GM18507 (cell line): ENCODE measurements around the gene ZXDC.

ENCODE experiments used
- DNase-seq: peaks from one replicate; pipeline ENCODE4 v3.0.0; 2011; ENCODE audit warnings: low read depth; ENCODE audit not compliant: insufficient read length; ENCODE audit errors: extremely low spot score
- FAIRE-seq: peaks from 2 replicates; lab custom pipeline; 2011; peaks lifted over from hg19 to GRCh38; lab: Jason Lieb, UNC

The ZXDC gene

DNA sequence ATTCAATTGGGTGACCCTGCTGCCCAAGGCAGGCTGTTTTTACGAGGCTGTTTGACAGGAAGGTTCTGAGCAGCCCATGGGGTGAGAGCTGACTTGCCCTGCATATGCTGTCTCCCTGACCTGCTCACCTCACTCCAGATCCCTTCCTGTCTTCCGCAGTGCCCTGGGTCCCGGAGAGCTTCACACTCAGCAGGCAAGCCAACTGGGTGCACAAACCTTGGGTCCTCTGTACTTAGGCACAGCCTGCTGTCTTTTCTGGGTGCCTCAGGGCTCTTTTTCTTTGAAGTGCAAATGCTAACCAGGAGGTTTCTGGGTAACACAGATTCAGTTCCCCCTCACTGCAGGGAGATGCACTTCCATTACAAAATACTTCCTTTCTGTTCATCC lies 32.8 kb downstream of the ZXDC start:
- FAIRE-seq (no peak), DNase-seq (no peak)

DNA sequence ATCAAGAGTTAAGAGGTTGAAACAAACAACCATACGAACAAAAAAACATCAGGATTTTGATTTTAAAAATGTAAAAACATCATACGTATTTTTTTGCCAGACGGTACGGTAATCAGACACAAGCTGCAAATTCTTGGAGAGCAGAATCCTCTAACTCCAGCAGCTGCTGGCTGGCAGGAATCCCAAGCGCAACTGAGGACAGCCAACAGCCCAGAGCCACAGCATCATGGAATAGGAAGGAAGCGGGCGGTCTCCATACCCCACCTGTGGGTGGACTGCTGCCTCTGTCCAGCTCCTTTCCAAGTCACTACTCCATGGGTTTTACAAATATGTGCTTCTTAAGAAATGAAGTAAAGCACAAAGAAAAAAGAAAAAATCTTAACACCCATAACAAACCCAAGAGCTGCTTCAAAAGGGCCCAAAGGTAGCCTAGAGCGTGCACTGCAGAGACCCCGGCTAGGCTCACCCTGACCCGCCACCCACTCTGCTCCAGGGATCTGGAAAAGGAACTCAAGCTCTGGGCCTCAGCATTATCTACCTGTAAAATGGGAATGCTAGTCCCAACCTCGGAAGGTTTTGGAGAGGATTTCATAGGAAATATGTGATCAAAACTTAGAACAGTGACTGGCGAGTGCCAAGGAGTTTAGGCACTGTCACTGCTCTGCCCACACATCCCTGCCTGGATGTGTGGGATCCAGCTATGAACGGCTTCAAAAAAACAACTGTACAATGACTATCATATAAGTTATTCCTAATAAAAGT lies 33.4 kb downstream of the ZXDC start:
- FAIRE-seq: no peak
- DNase-seq: no peak

DNA sequence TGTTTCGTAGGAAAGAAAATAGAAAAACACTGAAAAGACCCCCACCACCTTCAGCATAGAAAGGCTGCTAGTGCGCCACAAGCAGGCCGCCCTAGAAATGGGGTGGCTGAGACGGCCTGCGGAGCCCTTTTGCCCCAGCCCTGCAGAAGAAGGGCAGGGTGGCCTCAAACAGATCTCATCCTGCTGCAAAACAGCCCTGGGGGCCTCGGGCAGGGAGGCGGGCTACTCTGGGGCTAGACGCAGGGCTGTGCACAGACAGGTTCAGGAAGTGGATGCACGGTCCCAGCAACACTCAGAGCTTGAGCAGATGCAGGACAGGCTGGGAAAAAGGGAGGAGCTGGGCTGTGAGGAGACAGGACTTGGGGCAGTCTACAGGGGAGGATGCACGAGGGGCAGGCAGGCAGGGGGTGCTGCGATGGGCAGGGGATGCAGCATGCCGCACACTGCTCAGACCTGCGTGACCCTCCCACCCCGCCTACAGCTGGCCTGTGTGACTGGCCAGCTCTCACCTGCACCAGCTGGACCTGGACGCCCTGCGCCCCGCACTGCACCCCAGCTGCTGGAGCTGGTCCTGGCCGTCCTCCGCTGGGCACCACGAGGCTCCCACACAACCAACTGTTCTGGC lies 34.3 kb downstream of the ZXDC start:
- DNase-seq (no peak), FAIRE-seq (no peak)

DNA sequence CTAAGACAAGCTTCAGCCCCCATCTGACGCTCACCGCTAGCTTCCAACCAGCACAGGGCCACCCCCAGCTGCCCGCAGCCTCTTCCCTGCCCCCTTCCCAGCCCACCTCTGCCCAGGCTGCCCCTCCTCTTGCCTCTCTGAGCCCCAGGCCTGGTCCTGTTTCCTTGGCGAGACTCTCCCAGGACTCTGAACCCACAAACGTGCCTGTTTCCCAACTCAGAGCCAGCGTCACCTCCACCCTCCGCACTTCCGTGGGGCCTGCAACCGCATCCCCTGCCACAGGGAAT lies 35.0 kb downstream of the ZXDC start:
- no peak for FAIRE-seq

DNA sequence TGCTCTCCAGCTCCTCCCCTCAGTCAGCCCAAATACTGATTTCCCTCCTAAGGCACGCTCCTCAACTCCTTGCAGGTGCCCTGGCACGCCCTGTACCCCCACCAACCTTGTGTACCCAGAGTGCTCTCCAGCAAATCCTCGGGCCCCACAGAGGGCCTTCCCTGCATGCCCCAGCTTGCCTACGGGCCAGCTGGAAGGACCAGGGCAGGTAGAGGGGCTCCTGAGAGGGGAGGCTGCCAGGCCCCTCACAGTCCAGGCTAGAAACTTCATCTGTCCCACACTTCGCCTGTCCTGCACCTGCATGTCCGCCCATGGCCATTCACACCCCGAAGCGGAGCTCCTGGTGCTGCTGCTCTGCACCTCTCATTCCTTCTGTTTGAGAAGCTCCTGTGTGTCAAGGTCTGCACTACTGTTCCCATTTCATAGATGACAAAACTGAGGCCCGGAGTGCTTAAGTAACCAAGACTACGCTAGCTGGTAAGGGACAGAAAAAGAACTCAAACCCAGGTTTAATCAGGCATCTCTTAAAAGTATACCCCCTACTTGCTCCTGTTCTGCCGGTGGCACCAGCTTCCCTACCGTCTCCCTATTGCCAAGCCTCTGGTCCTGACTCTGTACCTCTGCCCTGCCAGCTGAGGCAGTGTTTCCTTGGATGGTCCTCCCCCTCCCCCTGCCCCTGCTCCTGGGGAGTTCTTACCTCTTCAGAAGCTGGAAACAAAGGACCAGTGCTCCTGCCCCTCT lies 35.6 kb downstream of the ZXDC start:
- no peak for FAIRE-seq
- no peak for DNase-seq

More for the DNA sequence above, 35.0 kb downstream of the ZXDC start:
- no peak for DNase-seq

DNA sequence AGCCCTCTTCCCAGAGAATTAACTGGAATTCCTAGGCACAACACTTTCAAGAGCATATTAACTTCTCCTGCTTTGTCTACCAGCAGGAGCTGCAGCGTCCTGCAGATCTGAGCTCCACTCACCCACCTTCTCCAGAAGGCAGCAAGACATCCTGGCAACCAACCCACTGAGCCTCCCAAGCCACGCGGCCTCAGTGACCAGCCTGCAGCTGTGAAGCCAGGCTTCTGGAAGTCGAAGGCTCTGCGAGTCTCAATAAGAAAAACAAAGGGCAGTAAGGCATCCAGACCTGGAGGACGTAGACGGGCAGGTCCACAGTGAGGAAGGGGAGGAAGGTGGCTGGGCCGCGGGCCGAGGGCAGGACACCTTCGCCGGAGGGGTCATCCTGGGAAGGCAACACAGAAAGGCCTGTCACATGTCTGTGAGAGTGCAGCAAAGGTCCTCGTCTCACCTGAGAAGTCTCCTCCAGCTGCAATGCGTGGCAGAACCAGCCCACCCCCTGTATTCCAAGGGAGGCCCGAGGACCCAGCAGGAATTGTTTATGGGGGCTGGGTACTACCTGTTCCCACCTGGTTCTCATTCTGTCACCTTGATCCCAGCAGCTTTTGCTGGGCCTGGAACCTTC lies 36.2 kb downstream of the ZXDC start:
- DNase-seq: no peak
- FAIRE-seq: no peak

DNA sequence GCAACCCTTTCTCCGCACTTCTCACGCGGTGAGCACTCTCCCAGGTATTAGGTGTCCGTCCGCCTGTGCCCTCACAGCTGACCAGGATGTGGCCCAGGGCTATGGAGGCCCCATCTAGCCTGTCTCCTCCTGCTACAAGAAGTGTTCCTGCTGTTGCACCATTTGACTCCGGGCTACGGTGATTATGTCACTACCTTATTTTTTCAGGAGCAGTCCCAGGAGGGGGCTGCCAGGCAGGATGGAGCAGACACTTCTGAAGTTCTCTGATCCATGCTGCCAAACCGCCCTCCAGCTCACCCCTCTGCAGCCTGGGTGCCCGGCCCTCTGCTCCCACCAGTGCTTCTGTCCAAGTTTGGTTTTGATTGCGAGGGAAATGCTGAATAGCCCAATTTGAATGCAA lies 36.9 kb downstream of the ZXDC start:
- FAIRE-seq (no peak), DNase-seq (no peak)

DNA sequence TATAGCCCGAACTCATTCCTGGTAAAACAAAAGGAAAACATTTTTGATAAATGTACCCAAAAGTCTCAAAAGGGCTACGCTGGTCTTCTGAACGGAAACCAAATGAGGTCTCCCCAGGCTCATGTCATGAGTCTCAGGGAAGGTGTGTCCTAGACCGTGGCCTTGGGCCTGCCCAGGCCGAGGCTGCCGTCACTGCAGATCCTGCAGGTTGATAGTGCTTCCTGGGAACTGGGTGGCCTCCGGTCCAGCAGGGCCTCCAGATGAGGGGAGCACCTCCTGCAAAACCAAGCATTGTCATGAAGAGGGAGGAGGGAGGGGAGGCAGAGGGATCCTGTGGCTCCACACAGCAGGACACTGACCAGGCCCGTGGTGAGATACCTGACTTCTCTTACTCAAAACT lies 37.5 kb downstream of the ZXDC start:
- no peak for FAIRE-seq
- no peak for DNase-seq

DNA sequence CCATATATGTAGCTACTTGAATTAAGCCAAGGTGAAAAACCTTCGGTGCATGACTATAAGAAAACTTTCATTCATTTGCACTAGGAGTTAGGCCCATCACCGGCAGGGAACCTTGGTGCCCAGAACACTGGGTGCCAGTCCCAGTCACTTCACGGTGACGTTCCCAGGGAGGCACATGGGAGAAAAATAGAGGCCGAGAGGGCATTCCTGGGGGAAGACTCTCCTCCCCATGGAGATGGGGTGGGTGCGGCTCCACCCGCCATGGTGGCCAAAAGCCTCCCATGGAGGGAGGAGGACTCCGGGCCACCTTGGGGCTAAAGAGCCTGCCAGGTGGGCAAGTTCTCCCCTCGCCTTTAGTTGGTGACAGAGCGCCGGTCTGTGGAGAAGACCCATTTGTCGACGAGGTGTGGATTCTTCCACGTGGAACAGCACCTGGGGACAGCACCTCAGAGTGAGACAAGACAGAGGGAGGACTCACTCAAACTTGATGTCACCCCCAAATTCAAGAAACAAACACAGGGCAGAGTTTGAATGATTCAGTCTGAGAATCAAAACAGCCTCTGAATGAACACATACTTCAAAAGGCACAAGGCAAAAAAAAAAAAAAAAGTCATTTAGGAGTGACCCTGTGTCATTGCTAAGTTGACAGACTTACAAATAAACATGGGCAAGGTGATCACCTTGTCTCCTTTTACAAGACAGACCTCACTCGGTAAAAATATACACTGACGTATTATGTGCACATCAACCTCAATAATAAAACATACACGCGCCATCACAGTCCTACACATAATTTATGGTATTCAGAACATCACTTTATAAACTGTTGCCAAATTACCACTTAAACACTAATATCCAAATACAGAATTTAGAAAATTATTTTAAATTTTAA lies 38.6 kb downstream of the ZXDC start:
- FAIRE-seq (no peak), DNase-seq (no peak)

DNA sequence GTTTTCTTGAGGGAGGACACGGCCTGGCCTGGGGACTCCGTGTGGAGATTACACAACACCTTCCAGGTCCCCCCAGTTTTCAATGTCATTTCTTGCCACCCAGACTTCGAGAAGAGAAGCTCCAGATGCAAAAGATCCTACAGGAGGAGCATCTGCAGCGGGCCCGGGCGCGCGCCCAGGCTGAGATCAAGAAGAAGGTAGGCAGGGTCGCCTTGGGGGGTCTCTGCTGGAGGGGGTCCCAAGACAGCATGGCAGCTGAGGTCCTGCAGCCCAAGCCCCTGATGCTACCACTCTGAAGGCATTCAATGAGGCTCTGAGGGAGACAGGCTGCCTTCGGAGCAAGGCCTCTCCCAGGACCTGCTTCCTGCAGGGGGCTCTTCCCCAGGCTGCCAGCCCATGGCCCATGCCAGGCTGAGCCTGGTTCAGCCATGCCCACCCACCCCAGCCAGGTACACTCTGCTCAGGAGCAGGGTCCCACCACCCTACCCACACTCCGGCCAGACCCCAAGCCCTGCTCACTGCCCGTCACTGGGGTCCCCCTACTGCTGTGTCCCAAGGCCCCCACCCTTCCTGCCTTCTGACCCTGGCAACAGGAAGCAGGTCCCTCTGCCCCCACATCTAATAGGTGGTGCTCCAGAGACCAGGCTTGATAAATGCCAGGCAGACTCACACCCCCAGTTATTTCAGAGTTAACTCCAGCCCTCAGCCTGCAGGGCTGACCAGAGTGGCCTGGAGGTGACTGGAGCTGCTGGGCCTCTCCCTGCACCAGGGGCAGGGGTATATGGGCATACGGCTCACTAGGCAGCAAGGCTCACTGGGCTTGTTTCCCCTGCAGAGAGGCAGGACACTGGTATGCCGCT lies 40.0 kb downstream of the ZXDC start:
- no peak for DNase-seq
- no peak for FAIRE-seq

DNA sequence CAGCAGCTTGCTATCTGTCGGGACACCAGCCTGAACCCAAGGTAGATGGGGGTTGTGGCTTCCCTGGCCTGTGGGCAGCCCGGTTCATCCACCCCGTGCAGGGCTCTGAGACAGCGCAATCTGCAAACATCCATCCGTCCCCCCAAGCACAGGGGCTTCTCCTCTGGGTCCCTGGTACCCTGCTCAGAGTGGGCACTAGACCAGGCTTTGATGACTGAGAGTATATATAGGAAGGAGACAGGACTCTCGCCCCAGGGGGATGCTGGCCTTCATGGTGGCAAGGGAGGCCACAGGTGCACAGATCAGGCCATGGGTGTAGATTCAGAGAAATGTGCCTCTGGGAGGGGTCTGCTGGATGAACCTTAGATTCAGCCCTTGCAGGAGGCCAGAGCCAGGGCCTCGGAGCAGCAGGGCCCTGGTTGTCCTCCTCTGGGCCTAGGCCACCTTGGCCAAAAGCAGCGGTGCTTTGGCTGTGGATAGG lies 40.7 kb downstream of the ZXDC start:
- DNase-seq: no peak
- FAIRE-seq: no peak

DNA sequence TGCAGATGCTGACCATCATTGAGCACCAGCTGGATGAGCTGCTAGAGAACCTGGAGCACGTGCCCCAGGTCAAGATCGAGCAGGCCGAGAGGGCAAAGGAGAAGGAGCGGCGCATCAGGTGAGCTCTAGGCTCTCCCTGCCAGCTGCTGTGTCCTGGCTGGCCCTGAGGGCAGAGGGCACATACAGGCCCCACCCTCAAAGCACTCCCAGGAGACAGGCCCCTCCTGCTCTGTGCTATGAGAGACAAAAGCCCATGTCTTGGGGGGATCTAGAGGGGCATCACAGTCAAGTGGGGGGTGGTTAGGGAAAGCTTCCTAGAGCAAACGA lies 41.5 kb downstream of the ZXDC start:
- DNase-seq: no peak
- FAIRE-seq: no peak

DNA sequence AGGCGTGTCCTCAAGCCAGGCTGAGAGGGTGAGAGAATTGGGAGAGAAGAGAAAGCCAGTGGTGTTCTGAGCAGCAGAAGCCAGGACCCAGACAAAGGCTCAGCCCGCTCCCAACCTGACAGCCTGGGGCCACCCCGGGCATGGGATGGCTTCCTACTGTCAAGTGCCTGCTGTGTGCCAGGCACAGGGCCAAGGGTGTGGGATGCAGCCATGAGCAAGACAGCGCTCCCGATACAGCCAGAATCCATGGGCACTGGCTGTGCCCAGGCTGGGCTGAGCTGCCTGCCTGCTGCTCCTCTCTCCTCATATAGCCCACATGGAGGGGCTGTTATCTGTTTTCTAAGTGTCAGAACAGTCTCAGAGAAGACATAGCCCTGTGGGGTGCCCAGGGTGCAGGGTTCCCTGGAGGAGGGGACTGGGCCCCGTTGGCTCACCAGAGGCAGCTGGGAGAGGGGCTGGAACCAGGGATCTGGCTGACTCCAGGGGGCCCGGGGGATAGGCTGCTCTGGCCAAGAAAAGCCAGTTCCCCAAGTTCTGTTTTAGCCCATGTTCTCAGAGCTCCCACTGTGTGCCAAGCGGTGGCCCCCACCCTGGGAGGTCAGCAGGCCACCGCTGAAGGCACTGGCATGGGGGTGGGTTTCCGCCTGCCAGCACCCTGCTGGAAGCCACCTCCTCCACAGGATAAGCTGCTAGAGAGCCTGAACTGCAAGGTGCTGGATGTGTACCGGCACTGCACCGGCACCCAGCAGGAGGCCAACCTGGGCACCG lies 42.0 kb downstream of the ZXDC start:
- FAIRE-seq (no peak), DNase-seq (no peak)

DNA sequence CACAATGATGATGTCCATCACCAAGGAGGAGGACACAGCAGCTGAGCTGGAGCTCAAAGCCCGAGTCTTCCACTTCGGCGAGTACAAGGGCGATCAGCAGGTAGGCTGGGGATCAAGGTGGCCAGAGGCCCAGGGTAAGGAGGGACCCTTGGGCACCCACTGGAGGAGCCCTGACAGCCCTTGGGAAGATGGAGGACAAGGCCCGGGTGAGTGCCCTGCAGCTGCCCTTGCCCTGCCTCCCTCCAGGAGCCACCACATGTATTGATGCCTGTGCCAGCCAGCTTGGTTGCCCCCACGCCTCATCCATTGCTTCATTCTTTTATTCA lies 42.6 kb downstream of the ZXDC start:
- no peak for FAIRE-seq
- no peak for DNase-seq

DNA sequence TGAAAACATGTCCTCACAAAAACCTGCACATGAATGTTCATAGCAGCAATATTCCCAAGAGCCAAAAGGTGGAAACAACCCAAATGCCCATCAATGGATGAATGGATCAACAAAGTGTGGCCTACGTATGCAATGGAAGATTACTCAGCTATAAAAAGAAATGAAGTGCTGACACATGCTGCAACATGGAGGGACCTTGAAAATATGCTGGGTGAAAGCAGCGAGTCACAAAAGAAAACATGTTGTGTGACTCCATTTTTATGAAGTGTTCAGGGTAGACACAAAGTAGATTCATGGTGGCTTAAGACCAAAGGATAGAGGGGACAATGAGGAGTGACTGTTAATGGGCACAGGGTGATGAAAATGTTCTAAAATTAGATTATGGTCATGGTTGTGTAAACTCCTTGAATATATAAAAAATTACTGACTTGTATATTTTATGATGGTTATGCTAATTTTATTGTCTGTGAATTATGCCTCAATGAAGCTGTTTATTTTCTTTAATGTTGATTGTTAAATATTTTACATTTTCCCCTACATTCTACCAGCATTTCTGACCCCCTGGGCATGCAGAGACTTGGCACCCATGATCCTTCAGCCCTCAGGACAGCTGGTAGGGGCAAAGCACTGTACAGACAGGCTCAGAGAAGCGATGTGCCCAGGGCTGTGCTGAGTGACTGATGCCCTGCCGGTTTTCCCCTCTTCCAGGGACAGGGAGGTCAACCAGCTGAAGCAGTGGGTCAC lies 43.2 kb downstream of the ZXDC start:
- FAIRE-seq (no peak), DNase-seq (no peak)

DNA sequence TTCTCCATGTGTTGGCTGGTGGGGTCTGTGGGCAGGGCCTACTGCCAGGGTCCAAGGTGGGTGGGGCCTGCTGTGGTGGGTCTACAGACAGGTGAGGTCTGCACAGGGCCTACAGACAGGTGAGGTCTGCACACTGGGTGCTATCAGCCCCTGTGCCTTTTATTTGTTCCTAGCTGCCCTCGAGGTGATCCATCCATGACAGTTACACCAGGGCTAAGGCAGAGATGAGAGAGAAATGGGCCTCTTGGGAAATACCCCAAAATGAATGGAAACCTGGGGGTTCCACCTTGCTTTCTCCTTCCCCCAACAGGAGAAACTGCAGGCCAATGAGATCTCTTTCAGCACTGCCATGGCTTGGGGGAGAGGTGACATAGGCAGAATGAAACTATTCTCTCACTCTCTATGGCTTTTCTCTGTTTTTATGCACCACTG lies 44.6 kb downstream of the ZXDC start:
- FAIRE-seq (peak; percentile 44), DNase-seq (peak; percentile 8)

DNA sequence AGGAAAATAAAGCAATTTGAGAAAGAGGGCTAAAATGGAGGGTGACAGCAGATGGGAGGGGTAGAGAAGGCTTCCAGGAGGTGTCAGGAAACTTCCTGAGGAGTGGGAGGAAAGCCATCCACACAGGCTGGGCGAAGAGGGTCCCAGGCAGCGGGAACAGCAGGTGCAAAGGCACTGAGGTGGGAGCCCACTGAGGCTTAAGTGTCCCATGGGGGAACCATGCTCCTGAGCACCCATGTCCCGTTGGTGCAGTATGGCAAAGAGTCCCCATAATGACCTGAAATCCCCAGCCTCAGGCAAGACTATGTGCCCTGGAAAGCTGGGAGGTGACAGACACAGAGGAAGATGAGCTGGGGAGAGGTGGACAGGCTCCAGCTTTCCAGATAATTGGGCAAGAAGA lies 50.9 kb downstream of the ZXDC start:
- DNase-seq (no peak), FAIRE-seq (no peak)
